WERI-Rb-1 (cell line): ENCODE measurements around the gene PLXNA4.

Source experiments
- DNase-seq: peaks from one replicate; pipeline ENCODE4 v3.0.0-alpha.2; 2020
- H3K27ac ChIP-seq: fragments of 250-450 bp; sonication (Bioruptor Pico); 2 replicates; pipeline ENCODE4 v1.5.1; 2020; ENCODE audit warnings: mild to moderate bottlenecking, moderate library complexity
- H3K27me3 ChIP-seq: fragments of 250-450 bp; sonication (Bioruptor Pico); 2 replicates; pipeline ENCODE4 v1.5.1; 2021; ENCODE audit warnings: mild to moderate bottlenecking, low read depth, moderate library complexity; ENCODE audit not compliant: insufficient read depth, severe bottlenecking
- H3K36me3 ChIP-seq: fragments of 250-450 bp; sonication (Bioruptor Pico); 2 replicates; pipeline ENCODE4 v1.5.1; 2020; ENCODE audit warnings: mild to moderate bottlenecking, moderate library complexity
- H3K4me3 ChIP-seq: 2 replicates; pipeline ENCODE4 v1.5.1; 2011; ENCODE audit warnings: low read depth, mild to moderate bottlenecking, control low read depth, low read length
- H3K9me3 ChIP-seq: fragments of 250-450 bp; sonication (Bioruptor Pico); 2 replicates; pipeline ENCODE4 v1.5.1; 2021; ENCODE audit warnings: mild to moderate bottlenecking, moderate library complexity; ENCODE audit not compliant: severe bottlenecking
- TF ChIP-seq, protein P1 (sequence below): IDR thresholded peaks from 2 replicates; pipeline ENCODE4 v1.5.1; 2011; ENCODE audit warnings: low read depth, mild to moderate bottlenecking, control low read depth, inconsistent platforms, low read length

Gene PLXNA4

DNA sequence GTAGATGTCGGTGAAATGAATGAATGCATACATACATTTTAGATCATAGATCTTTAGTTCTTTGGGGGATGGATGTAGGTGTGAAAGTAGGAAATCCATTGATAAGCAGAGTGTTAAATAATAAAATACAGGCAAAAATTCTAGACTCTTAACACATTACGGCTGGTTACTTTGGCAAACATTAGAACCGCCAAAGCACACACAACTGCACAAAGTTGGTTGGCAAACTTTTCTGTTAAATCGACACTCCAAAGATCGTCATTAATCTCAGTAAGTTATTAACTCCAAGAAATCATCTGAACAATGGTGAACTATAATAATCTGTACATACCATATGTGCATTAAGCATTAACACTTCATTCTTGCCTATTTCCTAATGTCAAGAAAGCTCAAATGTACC, 231.2 kb downstream of the PLXNA4 start:
- DNase-seq: no peak
- H3K36me3 ChIP-seq: no peaks in the 10 kb centered on the region
- no peak overlapping the region for H3K27ac ChIP-seq
- H3K4me3 ChIP-seq: no peak overlapping the region
- no peaks in the 10 kb centered on the region for H3K9me3 ChIP-seq
- TF ChIP-seq, protein P1, sequence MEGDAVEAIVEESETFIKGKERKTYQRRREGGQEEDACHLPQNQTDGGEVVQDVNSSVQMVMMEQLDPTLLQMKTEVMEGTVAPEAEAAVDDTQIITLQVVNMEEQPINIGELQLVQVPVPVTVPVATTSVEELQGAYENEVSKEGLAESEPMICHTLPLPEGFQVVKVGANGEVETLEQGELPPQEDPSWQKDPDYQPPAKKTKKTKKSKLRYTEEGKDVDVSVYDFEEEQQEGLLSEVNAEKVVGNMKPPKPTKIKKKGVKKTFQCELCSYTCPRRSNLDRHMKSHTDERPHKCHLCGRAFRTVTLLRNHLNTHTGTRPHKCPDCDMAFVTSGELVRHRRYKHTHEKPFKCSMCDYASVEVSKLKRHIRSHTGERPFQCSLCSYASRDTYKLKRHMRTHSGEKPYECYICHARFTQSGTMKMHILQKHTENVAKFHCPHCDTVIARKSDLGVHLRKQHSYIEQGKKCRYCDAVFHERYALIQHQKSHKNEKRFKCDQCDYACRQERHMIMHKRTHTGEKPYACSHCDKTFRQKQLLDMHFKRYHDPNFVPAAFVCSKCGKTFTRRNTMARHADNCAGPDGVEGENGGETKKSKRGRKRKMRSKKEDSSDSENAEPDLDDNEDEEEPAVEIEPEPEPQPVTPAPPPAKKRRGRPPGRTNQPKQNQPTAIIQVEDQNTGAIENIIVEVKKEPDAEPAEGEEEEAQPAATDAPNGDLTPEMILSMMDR: no peak
- no peaks in the 10 kb centered on the region for H3K27me3 ChIP-seq

DNA sequence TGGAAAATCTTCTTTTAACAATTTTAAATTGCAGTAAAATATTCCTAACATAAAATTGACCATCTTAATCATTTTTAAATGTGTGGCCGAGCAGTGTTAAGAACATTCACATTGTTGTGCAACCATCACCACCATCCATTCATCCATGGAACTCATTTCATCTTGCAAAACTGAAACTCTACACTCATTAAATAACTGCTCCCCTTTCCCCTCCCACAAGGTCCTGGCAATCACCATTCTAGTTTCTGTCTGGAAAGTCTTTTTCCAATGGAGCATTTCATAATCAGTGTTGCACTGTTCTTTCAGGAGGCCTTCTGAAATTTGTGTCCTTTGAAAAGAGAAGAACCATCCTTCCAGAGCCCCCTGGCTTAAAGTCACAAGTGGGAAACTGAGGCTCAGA, 233.1 kb downstream of the PLXNA4 start:
- no peak for DNase-seq
- no peaks in the 10 kb centered on the region for H3K27me3 ChIP-seq
- no peak overlapping the region for H3K27ac ChIP-seq
- H3K9me3 ChIP-seq: no peaks in the 10 kb centered on the region
- H3K36me3 ChIP-seq: no peaks in the 10 kb centered on the region
- H3K4me3 ChIP-seq: no peak overlapping the region
- TF ChIP-seq, protein P1: no peak

DNA sequence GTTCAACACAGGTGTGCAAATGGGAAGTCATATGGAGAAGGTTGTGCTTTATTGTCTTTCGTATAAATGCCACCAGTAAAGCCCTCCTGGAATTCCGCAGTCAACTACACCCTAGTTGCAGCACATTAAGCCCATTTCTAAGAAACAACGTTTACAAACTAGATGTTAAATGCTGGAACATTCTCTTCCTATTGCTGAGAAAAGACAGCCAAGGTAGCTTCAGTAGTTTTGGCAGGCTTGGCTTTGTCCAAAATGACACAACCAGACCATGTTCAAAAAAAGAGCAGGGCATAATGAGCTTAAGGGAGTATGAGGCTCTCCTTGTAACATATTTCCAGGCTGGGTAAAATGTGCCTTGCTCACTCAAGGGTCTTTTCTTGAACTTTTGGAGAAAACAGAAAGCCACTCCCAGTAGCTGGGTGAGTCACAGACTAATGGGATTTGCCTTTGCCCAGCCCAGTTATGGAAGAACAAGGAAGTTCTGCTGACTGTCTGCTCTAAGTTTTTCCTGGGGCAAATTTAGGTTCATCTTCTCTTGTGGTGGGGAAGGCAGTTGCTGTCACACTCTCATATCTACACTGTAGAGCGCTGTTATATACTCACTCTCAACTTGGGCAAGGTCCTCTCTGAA, 238.7 kb downstream of the PLXNA4 start:
- DNase-seq: no peak
- no peaks in the 10 kb centered on the region for H3K9me3 ChIP-seq
- H3K36me3 ChIP-seq: no peaks in the 10 kb centered on the region
- TF ChIP-seq, protein P1: no peak
- no peak overlapping the region for H3K4me3 ChIP-seq
- H3K27me3 ChIP-seq: no peaks in the 10 kb centered on the region
- no peak overlapping the region for H3K27ac ChIP-seq

DNA sequence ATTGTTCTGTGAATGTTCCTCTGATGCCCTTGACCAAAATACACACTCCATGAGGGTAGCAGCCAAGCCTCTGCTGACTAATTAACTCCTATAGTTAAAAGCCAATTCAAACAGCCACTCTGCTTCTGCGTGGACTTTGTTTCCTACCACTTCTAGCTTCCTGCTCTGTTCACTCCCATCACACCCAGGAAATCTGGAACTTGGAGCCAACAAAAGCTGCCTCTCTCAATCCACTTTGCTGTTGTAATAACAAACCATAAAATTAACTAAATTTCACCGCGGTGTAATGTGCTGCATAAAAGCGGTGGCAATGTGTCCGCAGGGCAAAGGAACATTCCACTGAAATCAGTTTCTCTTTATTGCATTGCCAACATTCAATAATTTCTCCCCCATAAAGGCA, 239.5 kb downstream of the PLXNA4 start:
- Histone ChIP-seq H3K4me3 (no peak overlapping the region), H3K27ac (no peak overlapping the region), H3K36me3 (no peaks in the 10 kb centered on the region), H3K27me3 (no peaks in the 10 kb centered on the region), H3K9me3 (no peaks in the 10 kb centered on the region)
- TF ChIP-seq, protein P1: no peak
- DNase-seq: no peak

DNA sequence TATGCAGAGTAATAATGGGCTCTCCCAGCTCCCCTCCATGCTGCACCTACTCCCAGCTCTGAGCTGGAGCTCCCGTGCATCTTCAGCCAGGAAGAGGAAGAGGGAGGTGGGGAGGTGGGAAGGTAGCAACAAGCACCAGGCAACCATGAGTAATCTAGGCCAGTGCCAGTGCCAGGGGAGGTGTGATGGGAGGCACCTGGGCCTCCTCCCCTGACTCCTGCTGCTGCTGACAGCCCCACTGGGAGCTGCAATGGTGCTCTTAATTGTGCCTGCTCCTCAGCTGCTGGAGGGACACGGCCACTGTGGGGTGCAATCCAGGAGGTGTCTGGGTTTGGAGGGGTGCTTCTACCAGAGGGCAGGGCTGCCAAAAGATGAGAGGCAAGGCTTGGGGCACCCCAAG, 243.0 kb downstream of the PLXNA4 start:
- DNase-seq: no peak
- TF ChIP-seq, protein P1: no peak
- no peak overlapping the region for H3K27ac ChIP-seq

DNA sequence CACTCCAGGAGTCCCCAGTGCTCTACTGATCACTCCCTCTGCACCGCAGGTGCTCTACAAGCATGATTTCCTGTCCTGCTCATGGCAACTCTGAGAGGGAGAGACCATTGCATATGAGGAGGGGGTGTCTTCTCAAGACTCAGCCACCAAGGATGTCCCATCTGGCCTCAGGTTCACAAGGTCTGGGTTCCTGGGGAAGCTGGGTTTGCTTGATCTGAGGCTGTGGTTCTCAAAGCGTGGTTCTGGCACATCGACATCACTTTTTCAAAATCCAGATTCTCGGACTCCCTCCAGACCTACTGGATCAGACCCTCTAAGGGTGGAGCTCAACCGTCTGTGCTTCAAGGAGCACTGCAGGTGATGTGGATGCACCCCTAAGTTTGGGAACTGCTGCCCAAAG, 247.5 kb downstream of the PLXNA4 start:
- H3K27me3 ChIP-seq: no peaks in the 10 kb centered on the region
- TF ChIP-seq, protein P1: no peak
- DNase-seq: no peak
- H3K4me3 ChIP-seq: no peak overlapping the region
- H3K27ac ChIP-seq: no peak overlapping the region
- no peaks in the 10 kb centered on the region for H3K36me3 ChIP-seq
- H3K9me3 ChIP-seq: no peaks in the 10 kb centered on the region

More for the DNA sequence above, 243.0 kb downstream of the PLXNA4 start:
- Histone ChIP-seq H3K9me3 (no peaks in the 10 kb centered on the region), H3K4me3 (no peak overlapping the region), H3K27me3 (no peaks in the 10 kb centered on the region), H3K36me3 (no peaks in the 10 kb centered on the region)
